Uterus (tissue), 4 donors: ENCODE data around the gene PAK4. TPM values are rescaled to one million over a fixed set of nuclear protein-coding genes. Genes with fewer than 3 reads are reported as not detected.

ENCODE experiments used
- DNase-seq, 2 donors: peaks; one replicate each; pipeline ENCODE4 v3.0.0-alpha.2; 2019 to 2020
- H3K27ac ChIP-seq, 2 donors: fragments of 200-600 bp; sonication (generic); 1 replicate in 1 of 2; 2 replicates in 1 of 2; pipeline ENCODE4 v1.5.1; 2016 to 2018
- H3K27me3 ChIP-seq, 2 donors: fragments of 200-600 bp; sonication (generic); one replicate each; pipeline ENCODE4 v1.5.1; 2018 to 2019; ENCODE audit warnings: control low read depth in 1 of 2
- H3K36me3 ChIP-seq, 2 donors: fragments of 200-600 bp; sonication (generic); one replicate each; pipeline ENCODE4 v1.5.1; 2019; ENCODE audit warnings: control low read depth in 1 of 2
- H3K4me1 ChIP-seq, 2 donors: fragments of 200-600 bp; sonication (generic); one replicate each; pipeline ENCODE4 v1.5.1; 2018 to 2019; ENCODE audit warnings: control low read depth in 1 of 2
- H3K4me3 ChIP-seq, 2 donors: fragments of 200-600 bp; sonication (generic); 1 replicate in 1 of 2; 2 replicates in 1 of 2; pipeline ENCODE4 v1.5.1; 2018 to 2019; ENCODE audit warnings: mild to moderate bottlenecking in 1 of 2
- H3K9me3 ChIP-seq, 2 donors: fragments of 200-600 bp; sonication (generic); one replicate each; pipeline ENCODE4 v1.5.1; 2019; ENCODE audit warnings: control low read depth in 1 of 2
- CTCF ChIP-seq, 4 experiments: fragments of 200-600 bp in 2 of 4; fragments of 450-650 bp in 2 of 4; sonication (generic) in 2 of 4; IDR thresholded peaks; one replicate each; pipeline ENCODE4 v1.5.1; 2016 to 2019; ENCODE audit warnings: antibody characterized with exemption in 4 of 4, mild to moderate bottlenecking in 2 of 4, moderate library complexity in 1 of 4
- POLR2A ChIP-seq, 2 donors: fragments of 450-650 bp; IDR thresholded peaks; one replicate each; pipeline ENCODE4 v1.6.1; 2016; ENCODE audit warnings: antibody characterized with exemption in 2 of 2, mild to moderate bottlenecking in 1 of 2, moderate library complexity in 1 of 2
- intact Hi-C: fragments of 100-400 bp; cut with DNase I; formaldehyde crosslinking; loops from one replicate; pipeline ENCODE4 v1.15.1; 2023; ENCODE audit warnings: low total_unique reads
- total RNA-seq, 4 donors: library from RNA; depleted of rRNA in 3 of 4; stranded (reverse); fragments of >200 nt in 3 of 4; gene quantifications; one replicate each; pipeline versions ENCODE4 v1.1.0 to v1.2.4, GENCODE V29; 2014 to 2023
- donor health status: DM: yes; HTN: yes; CAD: no.

PAK4 gene
- total RNA-seq, 4 donors from 2014 or later = 0.26 to 57.4 (median 24.3) TPM

GRCh38 chr19:39171479-39172465, 46.2 kb downstream of the PAK4 start:
- no peaks in the 10 kb centered on the region for H3K27me3 ChIP-seq
- peaks cover 0 to 9% of the 10 kb centered on the region in 2 donors for H3K4me1 ChIP-seq
- no peak for DNase-seq
- TF ChIP-seq POLR2A (IDR thresholded peaks at IDR 0.05) = no peak
- TF ChIP-seq CTCF (IDR thresholded peaks at IDR 0.05) = no peak
- no peaks in the 10 kb centered on the region for H3K9me3 ChIP-seq
- no peak overlapping the region for H3K27ac ChIP-seq
- intact Hi-C loops = no loop called here
- H3K36me3 ChIP-seq = no peaks in the 10 kb centered on the region
- H3K4me3 ChIP-seq = no peak overlapping the region

GRCh38 chr19:39172700-39173501, 47.3 kb downstream of the PAK4 start:
- Histone ChIP-seq H3K9me3 (no peaks in the 10 kb centered on the region), H3K4me3 (no peak overlapping the region), H3K27me3 (no peaks in the 10 kb centered on the region), H3K4me1 (no peaks in the 10 kb centered on the region), H3K36me3 (no peaks in the 10 kb centered on the region), H3K27ac (no peak overlapping the region)
- no peak for TF ChIP-seq POLR2A (IDR thresholded peaks at IDR 0.05)
- intact Hi-C loops = no loop called here
- DNase-seq = no peak

GRCh38 chr19:39173502-39173991, 48.0 kb downstream of the PAK4 start:
- Histone ChIP-seq H3K9me3 (no peaks in the 10 kb centered on the region), H3K36me3 (no peaks in the 10 kb centered on the region)
- intact Hi-C loops = no loop called here

GRCh38 chr19:39174142-39174541, 48.6 kb downstream of the PAK4 start:
- intact Hi-C loops = no loop called here
- no peaks in the 10 kb centered on the region for H3K4me1 ChIP-seq
- no peaks in the 10 kb centered on the region for H3K36me3 ChIP-seq
- DNase-seq = no peak
- H3K27ac ChIP-seq = no peak overlapping the region
- no peaks in the 10 kb centered on the region for H3K9me3 ChIP-seq
- H3K27me3 ChIP-seq = no peaks in the 10 kb centered on the region
- TF ChIP-seq CTCF (IDR thresholded peaks at IDR 0.05) = no peak
- TF ChIP-seq POLR2A (IDR thresholded peaks at IDR 0.05) = no peak
- H3K4me3 ChIP-seq = no peak overlapping the region

More at GRCh38 chr19:39173502-39173991, 48.0 kb downstream of the PAK4 start:
- TF ChIP-seq CTCF (IDR thresholded peaks at IDR 0.05) = no peak
- no peak for TF ChIP-seq POLR2A (IDR thresholded peaks at IDR 0.05)
- H3K4me1 ChIP-seq = no peaks in the 10 kb centered on the region
- no peak overlapping the region for H3K4me3 ChIP-seq
- H3K27ac ChIP-seq = no peak overlapping the region
- H3K27me3 ChIP-seq = no peaks in the 10 kb centered on the region
- no peak for DNase-seq

GRCh38 chr19:39174558-39175544, 49.3 kb downstream of the PAK4 start:
- Histone ChIP-seq H3K36me3 (no peaks in the 10 kb centered on the region), H3K4me3 (no peak overlapping the region), H3K27ac (no peak overlapping the region), H3K9me3 (no peaks in the 10 kb centered on the region), H3K4me1 (no peaks in the 10 kb centered on the region), H3K27me3 (no peaks in the 10 kb centered on the region)
- TF ChIP-seq POLR2A (IDR thresholded peaks at IDR 0.05) (no peak), CTCF (IDR thresholded peaks at IDR 0.05) (no peak)
- intact Hi-C loops = no loop called here
- DNase-seq = no peak
